K562 (cell line): ENCODE data around the gene SLC2A9. TPM values are rescaled to one million over a fixed set of nuclear protein-coding genes. Genes with fewer than 3 reads are reported as not detected.

Experiments used
- ATAC-seq: fragments of 200-7000 bp; cut with Tn5 transposase; 3 replicates; pipeline ENCODE4 v1.9.1; 2020; ENCODE audit warnings: moderate library complexity
- BruUV-seq: library from RNA; stranded (reverse); fragments of 400-500 nt; replicated peaks from 2 replicates; lab custom pipeline; 2021; lab: Mats Ljungman, UMichigan
- CTCF ChIA-PET: fragments of 300-600 bp; formaldehyde crosslinking; extraction: SDS; loops from one replicate; lab custom pipeline; 2021; ENCODE audit warnings: low intra/inter-chr PET ratio; lab: Yijun Ruan, JAX
- POLR2A ChIA-PET: fragments of 300-600, 350-650 bp; sonication (Branson Sonifier 250); formaldehyde crosslinking; extraction: SDS; loops from one replicate; lab custom pipeline; 2021; ENCODE audit warnings: antibody characterized with exemption, inconsistent platforms; lab: Yijun Ruan, JAX
- DNase-seq, 4 experiments: peaks; one replicate each; pipeline versions ENCODE4 v3.0.0 to v3.0.0-alpha.2; 2011 to 2018; ENCODE audit warnings: low spot score in 3 of 4, mixed read lengths in 3 of 4; ENCODE audit errors: extremely low read depth in 1 of 4
- FAIRE-seq: peaks from 2 replicates; lab custom pipeline; 2011; peaks lifted over from hg19 to GRCh38; lab: Jason Lieb, UNC
- H2AFZ ChIP-seq: 2 replicates; pipeline ENCODE4 v1.6.0; 2011; ENCODE audit warnings: low read depth, low read length, control low read depth, inconsistent platforms
- H3K27ac ChIP-seq: fragments of 200-600 bp; 3 replicates; pipeline ENCODE4 v1.8.0; 2011; ENCODE audit warnings: low read depth, mild to moderate bottlenecking, control low read depth, inconsistent platforms, low read length, moderate library complexity, mixed read lengths; ENCODE audit errors: extremely low read depth
- H3K27me3 ChIP-seq, 2 experiments: fragments of 300-600 bp in 1 of 2; 2 replicates in 1 of 2; 3 replicates in 1 of 2; pipeline versions ENCODE4 v1.6.0 to v1.8.0; 2011; ENCODE audit warnings: inconsistent platforms in 2 of 2, low read length in 2 of 2, mild to moderate bottlenecking in 1 of 2, mixed read lengths in 1 of 2, moderate library complexity in 1 of 2; ENCODE audit not compliant: control insufficient read depth in 2 of 2, insufficient read depth in 2 of 2
- H3K36me3 ChIP-seq: fragments of 300-600 bp; 3 replicates; pipeline ENCODE4 v1.8.0; 2011; ENCODE audit warnings: mild to moderate bottlenecking, low read length, inconsistent platforms; ENCODE audit not compliant: control insufficient read depth, insufficient read depth
- H3K4me1 ChIP-seq, 2 experiments: fragments of 200-600 bp in 1 of 2; replicated peaks in 1 of 2; 2 replicates in 1 of 2; 3 replicates in 1 of 2; pipeline versions ENCODE4 v1.5.1 to v1.8.0; 2011; ENCODE audit warnings: inconsistent platforms in 2 of 2, low read length in 2 of 2, mild to moderate bottlenecking in 1 of 2, mixed read lengths in 1 of 2, moderate library complexity in 1 of 2; ENCODE audit not compliant: control insufficient read depth in 2 of 2, insufficient read depth in 2 of 2
- H3K4me2 ChIP-seq: 2 replicates; pipeline ENCODE4 v1.6.1; 2011; ENCODE audit warnings: low read length, control low read depth, inconsistent platforms, mixed read lengths; ENCODE audit not compliant: insufficient read depth
- H3K4me3 ChIP-seq: fragments of 200-600 bp; sonication (generic), shearing (Covaris generic); 2 replicates; pipeline ENCODE4 v1.5.1; 2016; ENCODE audit warnings: control low read depth, inconsistent platforms
- H3K79me2 ChIP-seq: fragments of 200-600 bp; 3 replicates; pipeline ENCODE4 v1.8.0; 2011; ENCODE audit warnings: low read length, inconsistent platforms; ENCODE audit not compliant: control insufficient read depth, insufficient read depth
- H3K9ac ChIP-seq, 2 experiments: 2 replicates each; pipeline versions ENCODE4 v1.6.0 to v1.6.1; 2011; ENCODE audit warnings: low read depth in 2 of 2, low read length in 2 of 2, control low read depth in 1 of 2, inconsistent platforms in 1 of 2, mild to moderate bottlenecking in 1 of 2, mixed read lengths in 1 of 2; ENCODE audit not compliant: insufficient read depth in 1 of 2
- H3K9me1 ChIP-seq: one replicate; pipeline ENCODE4 v1.6.0; 2011; ENCODE audit warnings: inconsistent platforms, mild to moderate bottlenecking, low read length, moderate library complexity; ENCODE audit not compliant: control insufficient read depth, insufficient read depth
- H3K9me3 ChIP-seq: replicated peaks from 2 replicates; pipeline ENCODE4 v1.5.1; 2011; ENCODE audit warnings: low read depth, low read length, inconsistent platforms; ENCODE audit not compliant: control insufficient read depth, insufficient read depth
- H4K20me1 ChIP-seq: replicated peaks from 2 replicates; pipeline ENCODE4 v1.6.1; 2011; ENCODE audit warnings: low read length, inconsistent platforms, mixed read lengths; ENCODE audit not compliant: control insufficient read depth, insufficient read depth
- DACH1 ChIP-seq: fragments of 450-650 bp; IDR thresholded peaks from 2 replicates; pipeline ENCODE4 v1.6.1; 2018; ENCODE audit not compliant: partially characterized antibody
- HEY1 ChIP-seq: fragments of 250-450 bp; sonication (Bioruptor Pico); IDR thresholded peaks from 2 replicates; pipeline ENCODE4 v1.5.0; 2020; ENCODE audit warnings: mild to moderate bottlenecking, moderate library complexity, borderline replicate concordance
- KAT8 ChIP-seq: fragments of 450-650 bp; IDR thresholded peaks from 2 replicates; pipeline ENCODE4 v1.6.1; 2016; ENCODE audit warnings: low read depth, mild to moderate bottlenecking
- KDM2B ChIP-seq: fragments of 250-450 bp; sonication (Bioruptor Pico); IDR thresholded peaks from 2 replicates; pipeline ENCODE4 v1.8.0; 2021; ENCODE audit warnings: mild to moderate bottlenecking, moderate library complexity
- MYBL2 ChIP-seq, 2 experiments: fragments of 450-650 bp in 1 of 2; sonication (generic) in 1 of 2; formaldehyde crosslinking in 1 of 2; IDR thresholded peaks; 2 replicates each; pipeline versions ENCODE4 v1.6.1 to v1.8.1; 2017 to 2022; ENCODE audit warnings: borderline replicate concordance in 1 of 2, inconsistent platforms in 1 of 2, low read depth in 1 of 2, mild to moderate bottlenecking in 1 of 2, missing genetic modification reagents in 1 of 2, moderate library complexity in 1 of 2
- PTTG1 ChIP-seq: fragments of 450-650 bp; IDR thresholded peaks from 2 replicates; pipeline ENCODE4 v1.6.1; 2016; ENCODE audit warnings: low read depth, mild to moderate bottlenecking, missing genetic modification characterization, missing compliant biosample characterization
- RNF2 ChIP-seq: sonication (generic); IDR thresholded peaks from 2 replicates; pipeline ENCODE4 v1.6.1; 2016
- TAF9B ChIP-seq: fragments of 450-650 bp; IDR thresholded peaks from 2 replicates; pipeline ENCODE4 v1.6.1; 2018; ENCODE audit warnings: mild to moderate bottlenecking; ENCODE audit not compliant: partially characterized antibody
- WGBS: fragments of 100-300 bp; shearing (Covaris generic); methylation state at CpG from one replicate; pipeline ENCODE4 v1.1.6; 2016; ENCODE audit warnings: low coverage, mixed read lengths; ENCODE audit not compliant: insufficient coverage; ENCODE audit errors: missing lambda C conversion rate; 5-methylcytosine and 5-hydroxymethylcytosine counted together
- in situ Hi-C: fragments of 300-500 bp; cut with MboI; formaldehyde crosslinking; loops from 4 replicates; pipeline ENCODE4 v1.15.0; 2018; ENCODE audit warnings: inconsistent platforms, mixed read lengths
- intact Hi-C: fragments of 100-400 bp; cut with micrococcal nuclease; formaldehyde crosslinking; loops from 2 replicates; pipeline ENCODE4 v1.14.2; 2022
- polyA plus RNA-seq, 8 experiments: library from polyadenylated mRNA; depleted of rRNA in 4 of 8; stranded (reverse) in 5 of 8; unstranded in 3 of 8; fragments of >200 nt; fragmentation: Nextera tagmentation in 2 of 8; fragmentation: Illumina TruSeq in 1 of 8; extraction: Ambion mirVana in 2 of 8; extraction: Trizol in 1 of 8; gene quantifications; 2 replicates each; pipeline versions ENCODE4 v1.2.1 to v1.2.3, GENCODE V29; 2011 to 2014; ENCODE audit warnings: inconsistent platforms in 1 of 8, missing spikeins in 1 of 8
- total RNA-seq, 7 experiments: library from RNA; depleted of rRNA in 6 of 7; stranded (reverse); fragments of >200 nt in 6 of 7; fragmentation: Illumina TruSeq in 2 of 7; extraction: Trizol in 2 of 7; gene quantifications; 2 replicates each; pipeline versions ENCODE4 v1.2.1 to v1.2.3, GENCODE V29; 2011 to 2021; ENCODE audit warnings: low replicate concordance in 1 of 7

SLC2A9 gene
- total and polyA plus RNA-seq, 9 of the 15 experiments (the other 6 are each of a cell fraction or from before 2014, with no cell fraction given): 0.15 to 1.9 (median 0.76) TPM

- no peak for DNase-seq
- no peak for ATAC-seq
- H3K4me2 ChIP-seq: no peak overlapping the region
- FAIRE-seq: no peak
- no peaks in the 10 kb centered on the region for H3K4me1 ChIP-seq
- no peak overlapping the region for H3K4me3 ChIP-seq
- intact Hi-C loops (no loop called here), in situ Hi-C loops (no loop called here)
- no peaks in the 10 kb centered on the region for H3K36me3 ChIP-seq
- 0% methylated on average over 5 of the region's 5 CpGs for WGBS
- CTCF ChIA-PET: no interaction called here
- no peaks in the 10 kb centered on the region for H4K20me1 ChIP-seq
- 0 out of 5 replicates have a peak, but pooled peaks cover 0 to 4% of the 10 kb centered on the region in 2 experiments for H3K27me3 ChIP-seq
- H3K9me1 ChIP-seq: no peaks in the 10 kb centered on the region
- no peak overlapping the region for H3K27ac ChIP-seq
- H2AFZ ChIP-seq: no peak overlapping the region
- no peak overlapping the region for H3K9ac ChIP-seq
- BruUV-seq: no TSS peak
- TF ChIP-seq HEY1 (CRISPR knock-in tag) (no peak), MYBL2 (IDR thresholded peaks at IDR 0.05; ENCODE audit: low read depth) (no peak), MYBL2 (CRISPR knock-in tag; IDR thresholded peaks at IDR 0.05; ENCODE audit: borderline replicate concordance) (no peak), TAF9B (no peak), DACH1 (no peak), KDM2B (no peak), KAT8 (no peak), PTTG1 (no peak), RNF2 (no peak)
- TF ChIP-seq, all 486 proteins: peak for 0
- POLR2A ChIA-PET: no interaction called here
- Histone ChIP-seq H3K9me3 (no peaks in the 10 kb centered on the region), H3K79me2 (no peaks in the 10 kb centered on the region)
These were observed 58.0 kb downstream of the SLC2A9 start for GRCh38 chr4:9963328-9963727.
